ENCODE measurements around the gene GPRIN1.

DNA sequence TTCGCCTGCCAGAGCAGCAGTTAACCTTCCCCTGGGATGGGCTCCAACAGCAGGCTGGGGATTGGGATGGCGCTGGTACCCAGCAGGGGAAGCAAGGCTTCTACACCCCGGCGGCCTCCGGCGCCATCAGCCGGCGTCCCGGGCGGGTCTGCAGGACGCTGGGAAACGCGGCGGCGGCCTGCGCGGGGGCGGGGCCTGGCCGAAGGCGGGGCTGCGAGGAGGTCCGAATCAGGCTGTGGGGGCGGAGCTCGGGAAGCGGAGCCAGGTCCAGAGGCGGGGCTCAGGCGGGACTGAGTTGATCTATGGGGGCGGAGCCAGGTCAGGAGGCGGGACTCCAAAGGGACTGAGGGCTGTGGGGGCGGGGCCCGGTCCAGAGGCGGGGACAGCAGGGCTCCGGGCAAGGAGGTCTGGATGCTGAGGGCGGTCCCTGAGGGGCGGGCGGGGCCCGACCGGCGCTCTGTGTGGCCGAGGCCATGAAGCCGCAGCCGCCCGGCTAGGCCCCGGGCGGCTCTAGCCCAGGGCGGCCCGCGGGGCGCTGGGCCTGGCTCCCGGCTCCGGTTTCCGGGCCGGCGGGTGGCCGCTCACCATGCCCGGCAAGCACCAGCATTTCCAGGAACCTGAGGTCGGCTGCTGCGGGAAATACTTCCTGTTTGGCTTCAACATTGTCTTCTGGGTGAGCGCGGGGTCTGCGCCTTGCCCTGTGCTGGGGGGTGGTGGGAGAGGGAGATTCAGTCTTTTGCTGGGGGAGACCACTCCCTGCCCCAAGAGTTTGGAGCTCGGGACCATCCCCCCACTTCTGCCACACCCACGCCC is 37.3 kb upstream of the GPRIN1 start, which contains the start of gene TSPAN17:
- TF ChIP-seq, protein P1, sequence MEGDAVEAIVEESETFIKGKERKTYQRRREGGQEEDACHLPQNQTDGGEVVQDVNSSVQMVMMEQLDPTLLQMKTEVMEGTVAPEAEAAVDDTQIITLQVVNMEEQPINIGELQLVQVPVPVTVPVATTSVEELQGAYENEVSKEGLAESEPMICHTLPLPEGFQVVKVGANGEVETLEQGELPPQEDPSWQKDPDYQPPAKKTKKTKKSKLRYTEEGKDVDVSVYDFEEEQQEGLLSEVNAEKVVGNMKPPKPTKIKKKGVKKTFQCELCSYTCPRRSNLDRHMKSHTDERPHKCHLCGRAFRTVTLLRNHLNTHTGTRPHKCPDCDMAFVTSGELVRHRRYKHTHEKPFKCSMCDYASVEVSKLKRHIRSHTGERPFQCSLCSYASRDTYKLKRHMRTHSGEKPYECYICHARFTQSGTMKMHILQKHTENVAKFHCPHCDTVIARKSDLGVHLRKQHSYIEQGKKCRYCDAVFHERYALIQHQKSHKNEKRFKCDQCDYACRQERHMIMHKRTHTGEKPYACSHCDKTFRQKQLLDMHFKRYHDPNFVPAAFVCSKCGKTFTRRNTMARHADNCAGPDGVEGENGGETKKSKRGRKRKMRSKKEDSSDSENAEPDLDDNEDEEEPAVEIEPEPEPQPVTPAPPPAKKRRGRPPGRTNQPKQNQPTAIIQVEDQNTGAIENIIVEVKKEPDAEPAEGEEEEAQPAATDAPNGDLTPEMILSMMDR (IDR thresholded peaks at IDR 0.05; ENCODE audit: low read depth, low read length) = peak; percentile 50
- TF ChIP-seq EZH2phosphoT487 (IDR thresholded peaks at IDR 0.05; ENCODE audit: low read depth) = no peak
